ENCODE data around the gene LPIN3.

The LPIN3 gene

GRCh38 chr20:41365777-41366545 lies 25.3 kb downstream of the LPIN3 start:
- no peaks in the 10 kb centered on the region for H3K36me3 ChIP-seq (ENCODE audit: control insufficient read depth in 2 of 2, insufficient read depth in 2 of 2, low read length in 2 of 2)
- no peak overlapping the region for H3K4me3 ChIP-seq (ENCODE audit: low read length in 2 of 2)
- no peak overlapping the region for H3K27ac ChIP-seq (ENCODE audit: low read depth in 2 of 2, low read length in 2 of 2)
- H3K4me1 ChIP-seq (ENCODE audit: control insufficient read depth in 2 of 2, insufficient read depth in 2 of 2, low read length in 2 of 2), result peaks cover 0 to 5% of the 10 kb centered on the region in 2 donors
- peaks cover 19 to 32% of the 10 kb centered on the region in 2 donors for H3K27me3 ChIP-seq (ENCODE audit: control insufficient read depth in 2 of 2, insufficient read depth in 2 of 2, low read length in 2 of 2)
- peaks cover 0 to 2% of the 10 kb centered on the region in 2 donors for H3K9me3 ChIP-seq (ENCODE audit: control insufficient read depth in 2 of 2, low read length in 2 of 2)
- no peak overlapping the region for H3K9ac ChIP-seq (ENCODE audit: low read depth in 1 of 2, low read length in 2 of 2)

GRCh38 chr20:41366546-41367392 lies 26.1 kb downstream of the LPIN3 start, which contains the start of gene EMILIN3:
Gene EMILIN3 (minus strand): TSS chr20:41366818. CDS start chr20:41366634, 184 bp downstream.
- Histone ChIP-seq H3K4me3 (ENCODE audit: low read length in 2 of 2) (no peak within 1 kb of the TSS), H3K27me3 (ENCODE audit: control insufficient read depth in 2 of 2, insufficient read depth in 2 of 2, low read length in 2 of 2) (peaks cover 19 to 32% of the 10 kb centered on the region in 2 donors), H3K27ac (ENCODE audit: low read depth in 2 of 2, low read length in 2 of 2) (no peak within 1 kb of the TSS), H3K9ac (ENCODE audit: low read depth in 1 of 2, low read length in 2 of 2) (no peak within 1 kb of the TSS), H3K4me1 (ENCODE audit: control insufficient read depth in 2 of 2, insufficient read depth in 2 of 2, low read length in 2 of 2) (peaks cover 0 to 5% of the 10 kb centered on the region in 2 donors), H3K36me3 (ENCODE audit: control insufficient read depth in 2 of 2, insufficient read depth in 2 of 2, low read length in 2 of 2) (no peaks in the 10 kb centered on the region), H3K9me3 (ENCODE audit: control insufficient read depth in 2 of 2, low read length in 2 of 2) (peaks cover 0 to 2% of the 10 kb centered on the region in 2 donors)

GRCh38 chr20:41367393-41367695 lies 26.7 kb downstream of the LPIN3 start:
- no peaks in the 10 kb centered on the region for H3K36me3 ChIP-seq (ENCODE audit: control insufficient read depth in 2 of 2, insufficient read depth in 2 of 2, low read length in 2 of 2)

GRCh38 chr20:41367956-41368355 lies 27.3 kb downstream of the LPIN3 start:
- Histone ChIP-seq H3K4me3 (ENCODE audit: low read length in 2 of 2) (no peak overlapping the region), H3K27me3 (ENCODE audit: control insufficient read depth in 2 of 2, insufficient read depth in 2 of 2, low read length in 2 of 2) (peaks cover 19 to 32% of the 10 kb centered on the region in 2 donors), H3K9me3 (ENCODE audit: control insufficient read depth in 2 of 2, low read length in 2 of 2) (peaks cover 0 to 2% of the 10 kb centered on the region in 2 donors), H3K27ac (ENCODE audit: low read depth in 2 of 2, low read length in 2 of 2) (no peak overlapping the region), H3K36me3 (ENCODE audit: control insufficient read depth in 2 of 2, insufficient read depth in 2 of 2, low read length in 2 of 2) (no peaks in the 10 kb centered on the region), H3K9ac (ENCODE audit: low read depth in 1 of 2, low read length in 2 of 2) (no peak overlapping the region), H3K4me1 (ENCODE audit: control insufficient read depth in 2 of 2, insufficient read depth in 2 of 2, low read length in 2 of 2) (peaks cover 0 to 5% of the 10 kb centered on the region in 2 donors)

More at GRCh38 chr20:41367393-41367695, 26.7 kb downstream of the LPIN3 start:
- H3K27me3 ChIP-seq (ENCODE audit: control insufficient read depth in 2 of 2, insufficient read depth in 2 of 2, low read length in 2 of 2), result peaks cover 19 to 32% of the 10 kb centered on the region in 2 donors
- peaks cover 0 to 2% of the 10 kb centered on the region in 2 donors for H3K9me3 ChIP-seq (ENCODE audit: control insufficient read depth in 2 of 2, low read length in 2 of 2)
- no peak overlapping the region for H3K4me3 ChIP-seq (ENCODE audit: low read length in 2 of 2)
- peaks cover 0 to 5% of the 10 kb centered on the region in 2 donors for H3K4me1 ChIP-seq (ENCODE audit: control insufficient read depth in 2 of 2, insufficient read depth in 2 of 2, low read length in 2 of 2)
- no peak overlapping the region for H3K27ac ChIP-seq (ENCODE audit: low read depth in 2 of 2, low read length in 2 of 2)
- H3K9ac ChIP-seq (ENCODE audit: low read depth in 1 of 2, low read length in 2 of 2), result no peak overlapping the region

- Histone ChIP-seq H3K4me3 (ENCODE audit: low read length in 2 of 2) (no peak overlapping the region), H3K4me1 (ENCODE audit: control insufficient read depth in 2 of 2, insufficient read depth in 2 of 2, low read length in 2 of 2) (peaks cover 0 to 5% of the 10 kb centered on the region in 2 donors), H3K27me3 (ENCODE audit: control insufficient read depth in 2 of 2, insufficient read depth in 2 of 2, low read length in 2 of 2) (peaks cover 12 to 28% of the 10 kb centered on the region in 2 donors), H3K9ac (ENCODE audit: low read depth in 1 of 2, low read length in 2 of 2) (no peak overlapping the region), H3K9me3 (ENCODE audit: control insufficient read depth in 2 of 2, low read length in 2 of 2) (peaks cover 0 to 2% of the 10 kb centered on the region in 2 donors), H3K27ac (ENCODE audit: low read depth in 2 of 2, low read length in 2 of 2) (no peak overlapping the region), H3K36me3 (ENCODE audit: control insufficient read depth in 2 of 2, insufficient read depth in 2 of 2, low read length in 2 of 2) (no peaks in the 10 kb centered on the region)
These were observed 29.1 kb downstream of the LPIN3 start for GRCh38 chr20:41369673-41370072.

- Histone ChIP-seq H3K27me3 (ENCODE audit: control insufficient read depth in 2 of 2, insufficient read depth in 2 of 2, low read length in 2 of 2) (peaks cover 12 to 23% of the 10 kb centered on the region in 2 donors), H3K9ac (ENCODE audit: low read depth in 1 of 2, low read length in 2 of 2) (no peak overlapping the region), H3K4me3 (ENCODE audit: low read length in 2 of 2) (no peak overlapping the region)
These were observed 29.6 kb downstream of the LPIN3 start for GRCh38 chr20:41370176-41370575.

GRCh38 chr20:41371371-41371770 lies 30.8 kb downstream of the LPIN3 start:
- no peak overlapping the region for H3K27ac ChIP-seq (ENCODE audit: low read depth in 2 of 2, low read length in 2 of 2)
- no peak overlapping the region for H3K4me3 ChIP-seq (ENCODE audit: low read length in 2 of 2)
- peaks cover 9 to 13% of the 10 kb centered on the region in 2 donors for H3K27me3 ChIP-seq (ENCODE audit: control insufficient read depth in 2 of 2, insufficient read depth in 2 of 2, low read length in 2 of 2)
- H3K36me3 ChIP-seq (ENCODE audit: control insufficient read depth in 2 of 2, insufficient read depth in 2 of 2, low read length in 2 of 2), result no peaks in the 10 kb centered on the region
- no peak overlapping the region for H3K9ac ChIP-seq (ENCODE audit: low read depth in 1 of 2, low read length in 2 of 2)
- no peaks in the 10 kb centered on the region for H3K4me1 ChIP-seq (ENCODE audit: control insufficient read depth in 2 of 2, insufficient read depth in 2 of 2, low read length in 2 of 2)
- peaks cover 0 to 2% of the 10 kb centered on the region in 2 donors for H3K9me3 ChIP-seq (ENCODE audit: control insufficient read depth in 2 of 2, low read length in 2 of 2)

More at GRCh38 chr20:41370176-41370575, 29.6 kb downstream of the LPIN3 start:
- H3K4me1 ChIP-seq (ENCODE audit: control insufficient read depth in 2 of 2, insufficient read depth in 2 of 2, low read length in 2 of 2), result peaks cover 0 to 5% of the 10 kb centered on the region in 2 donors
- H3K36me3 ChIP-seq (ENCODE audit: control insufficient read depth in 2 of 2, insufficient read depth in 2 of 2, low read length in 2 of 2), result no peaks in the 10 kb centered on the region
- H3K27ac ChIP-seq (ENCODE audit: low read depth in 2 of 2, low read length in 2 of 2), result no peak overlapping the region
- peaks cover 0 to 2% of the 10 kb centered on the region in 2 donors for H3K9me3 ChIP-seq (ENCODE audit: control insufficient read depth in 2 of 2, low read length in 2 of 2)

GRCh38 chr20:41373251-41373783 lies 32.7 kb downstream of the LPIN3 start:
- no peak overlapping the region for H3K9ac ChIP-seq (ENCODE audit: low read depth in 1 of 2, low read length in 2 of 2)
- H3K4me1 ChIP-seq (ENCODE audit: control insufficient read depth in 2 of 2, insufficient read depth in 2 of 2, low read length in 2 of 2), result no peaks in the 10 kb centered on the region
- no peak overlapping the region for H3K27ac ChIP-seq (ENCODE audit: low read depth in 2 of 2, low read length in 2 of 2)
- peaks cover 0 to 2% of the 10 kb centered on the region in 2 donors for H3K9me3 ChIP-seq (ENCODE audit: control insufficient read depth in 2 of 2, low read length in 2 of 2)
- no peaks in the 10 kb centered on the region for H3K36me3 ChIP-seq (ENCODE audit: control insufficient read depth in 2 of 2, insufficient read depth in 2 of 2, low read length in 2 of 2)
- H3K27me3 ChIP-seq (ENCODE audit: control insufficient read depth in 2 of 2, insufficient read depth in 2 of 2, low read length in 2 of 2), result peaks cover 3% of the 10 kb centered on the region in 2 donors
- no peak overlapping the region for H3K4me3 ChIP-seq (ENCODE audit: low read length in 2 of 2)

- Histone ChIP-seq H3K27ac (ENCODE audit: low read depth in 2 of 2, low read length in 2 of 2) (no peak overlapping the region), H3K36me3 (ENCODE audit: control insufficient read depth in 2 of 2, insufficient read depth in 2 of 2, low read length in 2 of 2) (no peaks in the 10 kb centered on the region), H3K4me3 (ENCODE audit: low read length in 2 of 2) (no peak overlapping the region), H3K4me1 (ENCODE audit: control insufficient read depth in 2 of 2, insufficient read depth in 2 of 2, low read length in 2 of 2) (no peaks in the 10 kb centered on the region), H3K9ac (ENCODE audit: low read depth in 1 of 2, low read length in 2 of 2) (no peak overlapping the region), H3K27me3 (ENCODE audit: control insufficient read depth in 2 of 2, insufficient read depth in 2 of 2, low read length in 2 of 2) (peaks cover 0 to 3% of the 10 kb centered on the region in 2 donors), H3K9me3 (ENCODE audit: control insufficient read depth in 2 of 2, low read length in 2 of 2) (peaks cover 0 to 2% of the 10 kb centered on the region in 2 donors)
These were observed 33.6 kb downstream of the LPIN3 start for GRCh38 chr20:41373931-41374920.
